GM12864 (cell line): ENCODE data around the gene SVOP.

Experiments
- DNase-seq: peaks from one replicate; pipeline ENCODE4 v3.0.0-alpha.2; 2011; ENCODE audit warnings: low read depth
- H3K4me3 ChIP-seq: 2 replicates; pipeline ENCODE4 v1.5.1; 2011; ENCODE audit warnings: mild to moderate bottlenecking, low read depth, low read length, control low read depth
- TF ChIP-seq, protein P1 (sequence below): IDR thresholded peaks from 2 replicates; pipeline ENCODE4 v1.5.1; 2011; ENCODE audit warnings: low read depth, mild to moderate bottlenecking, moderate library complexity, low read length, control low read depth, inconsistent platforms; ENCODE audit errors: missing control alignments

The SVOP gene

DNA sequence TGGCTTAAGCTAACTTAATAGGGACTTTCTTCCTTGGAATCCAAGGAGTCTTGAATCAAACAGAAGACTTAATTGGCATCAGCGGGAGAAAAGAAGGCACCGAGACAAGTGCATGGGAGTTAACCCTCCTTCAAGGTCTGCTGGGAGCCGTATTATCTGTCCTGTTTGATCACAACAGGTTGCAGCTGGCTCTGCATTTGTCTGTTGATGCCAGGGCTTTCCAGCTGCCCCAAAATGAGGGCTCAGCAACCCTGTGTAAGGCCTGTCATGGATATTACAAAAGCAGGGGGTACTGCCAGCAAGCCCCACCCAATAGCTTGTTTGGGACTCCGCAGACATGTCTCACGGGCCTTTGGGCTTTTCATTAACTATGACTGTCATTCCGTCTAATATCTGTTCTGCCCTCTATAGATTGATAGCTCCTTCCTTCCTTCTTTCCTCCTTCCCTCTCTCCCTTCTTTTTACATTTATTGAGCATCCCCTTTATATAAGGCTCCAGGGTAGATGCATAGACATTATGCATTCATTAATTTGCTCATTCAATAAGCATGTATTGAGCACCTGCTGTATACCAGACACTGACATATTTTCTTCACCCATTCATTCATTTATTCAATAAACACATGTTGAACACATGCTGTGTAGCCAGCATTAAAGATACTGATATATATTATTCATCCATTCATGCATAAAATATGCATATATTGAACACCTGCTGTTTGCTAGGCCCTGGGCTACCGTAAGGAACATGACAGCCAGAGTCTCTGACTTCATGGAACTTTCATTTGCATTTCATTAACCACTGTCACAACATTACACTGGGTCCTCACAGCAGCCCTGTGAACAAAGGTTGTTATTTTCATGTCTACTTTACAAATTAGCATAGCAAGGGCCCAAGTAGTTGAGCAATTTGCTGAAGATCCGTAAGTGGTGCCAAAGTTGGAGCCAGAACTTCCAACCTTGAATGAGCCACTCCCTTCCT lies 56.2 kb downstream of the SVOP start:
- DNase-seq: no peak
- no peak overlapping the region for H3K4me3 ChIP-seq
- TF ChIP-seq, protein P1, sequence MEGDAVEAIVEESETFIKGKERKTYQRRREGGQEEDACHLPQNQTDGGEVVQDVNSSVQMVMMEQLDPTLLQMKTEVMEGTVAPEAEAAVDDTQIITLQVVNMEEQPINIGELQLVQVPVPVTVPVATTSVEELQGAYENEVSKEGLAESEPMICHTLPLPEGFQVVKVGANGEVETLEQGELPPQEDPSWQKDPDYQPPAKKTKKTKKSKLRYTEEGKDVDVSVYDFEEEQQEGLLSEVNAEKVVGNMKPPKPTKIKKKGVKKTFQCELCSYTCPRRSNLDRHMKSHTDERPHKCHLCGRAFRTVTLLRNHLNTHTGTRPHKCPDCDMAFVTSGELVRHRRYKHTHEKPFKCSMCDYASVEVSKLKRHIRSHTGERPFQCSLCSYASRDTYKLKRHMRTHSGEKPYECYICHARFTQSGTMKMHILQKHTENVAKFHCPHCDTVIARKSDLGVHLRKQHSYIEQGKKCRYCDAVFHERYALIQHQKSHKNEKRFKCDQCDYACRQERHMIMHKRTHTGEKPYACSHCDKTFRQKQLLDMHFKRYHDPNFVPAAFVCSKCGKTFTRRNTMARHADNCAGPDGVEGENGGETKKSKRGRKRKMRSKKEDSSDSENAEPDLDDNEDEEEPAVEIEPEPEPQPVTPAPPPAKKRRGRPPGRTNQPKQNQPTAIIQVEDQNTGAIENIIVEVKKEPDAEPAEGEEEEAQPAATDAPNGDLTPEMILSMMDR: no peak

DNA sequence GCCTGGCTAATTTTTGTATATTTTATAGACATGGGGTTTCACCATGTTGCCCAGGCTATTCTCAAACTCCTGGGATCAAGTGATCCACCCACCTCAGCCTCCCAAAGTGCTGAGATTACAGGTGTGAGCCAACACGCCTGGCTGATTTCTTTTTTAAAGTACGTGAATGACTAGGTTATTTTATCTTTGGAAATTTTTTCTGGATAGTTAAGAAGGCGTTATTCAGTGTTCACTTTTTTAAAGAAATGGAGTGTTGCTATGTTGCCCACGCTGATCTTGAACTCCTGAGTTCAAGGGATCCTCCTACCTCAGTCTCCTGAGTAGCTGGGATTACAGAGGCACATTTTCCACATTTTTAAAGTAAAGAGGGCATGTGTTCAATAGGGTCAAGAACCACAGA lies 58.6 kb downstream of the SVOP start:
- DNase-seq: no peak
- TF ChIP-seq, protein P1: no peak
- no peak overlapping the region for H3K4me3 ChIP-seq

DNA sequence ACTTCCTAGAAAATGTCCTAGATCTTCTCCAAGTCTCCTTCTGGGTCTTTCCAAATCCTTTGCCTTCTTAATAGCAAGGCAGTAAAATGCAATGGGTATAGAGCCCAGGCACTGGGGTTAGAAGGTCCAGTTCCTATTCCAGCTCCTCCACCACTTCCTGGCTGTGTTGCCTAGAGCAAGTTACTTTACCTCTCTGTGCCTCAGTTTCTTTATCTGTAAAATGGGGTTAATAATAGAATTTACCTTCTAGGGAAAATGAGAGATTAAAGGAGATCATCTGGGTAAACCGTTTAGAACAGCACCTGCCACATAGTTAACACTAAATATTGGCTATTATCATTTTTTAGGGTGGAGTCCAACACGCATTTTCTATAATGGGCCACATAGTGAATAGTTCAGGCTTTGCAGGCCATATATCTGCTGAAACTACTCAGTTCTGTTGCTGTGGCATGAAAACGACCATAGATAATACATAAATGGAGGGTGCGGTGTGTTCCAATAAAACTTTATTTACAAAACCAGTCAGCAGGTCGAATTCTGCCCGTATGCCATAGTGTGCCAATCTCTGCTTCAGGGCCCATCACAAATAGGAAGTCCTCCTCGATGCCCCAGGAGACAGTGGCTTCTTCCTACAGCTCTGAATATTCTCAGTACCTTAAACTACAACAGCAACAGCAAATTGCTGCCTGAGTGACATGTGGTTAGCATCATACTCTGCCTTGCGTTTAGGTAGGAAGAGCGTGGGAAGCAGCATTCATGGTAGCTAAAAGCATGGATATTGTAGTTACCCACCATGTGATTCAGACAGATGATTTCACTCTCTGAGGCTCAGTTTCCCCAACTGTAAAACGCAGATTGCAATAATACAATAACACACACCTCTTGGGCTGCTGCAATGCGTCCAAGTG lies 60.9 kb downstream of the SVOP start:
- DNase-seq: no peak
- no peak overlapping the region for H3K4me3 ChIP-seq
- TF ChIP-seq, protein P1: no peak

DNA sequence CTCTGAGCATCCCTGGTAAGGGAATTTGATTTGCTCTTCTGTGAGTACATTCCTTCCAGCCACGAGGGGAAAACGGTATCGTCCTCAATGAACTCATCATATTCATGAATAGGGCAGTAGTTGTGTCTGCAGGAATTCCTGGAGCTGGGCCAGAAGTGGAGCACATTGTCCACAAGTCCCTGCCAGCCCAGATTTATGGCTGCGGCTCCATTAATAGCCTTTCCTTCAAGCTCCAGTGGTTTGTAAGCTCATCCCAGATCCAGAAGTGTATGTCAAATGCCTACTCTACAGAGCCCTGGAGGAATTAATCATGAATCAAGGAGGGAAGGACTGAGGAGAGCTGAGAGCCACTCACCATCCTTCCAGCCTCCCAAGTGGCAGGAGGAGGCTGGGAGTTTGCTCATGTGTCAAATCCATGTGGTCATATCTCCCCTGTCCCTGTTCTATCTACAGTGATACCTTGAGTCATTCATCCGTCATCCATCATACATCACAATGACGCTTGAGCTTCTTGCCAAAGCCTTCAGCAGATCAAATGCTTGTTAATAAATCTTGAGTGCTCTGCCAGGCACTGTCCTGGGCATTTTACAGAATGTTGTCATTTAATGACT lies 65.5 kb downstream of the SVOP start:
- no peak overlapping the region for H3K4me3 ChIP-seq
- TF ChIP-seq, protein P1: no peak
- no peak for DNase-seq

DNA sequence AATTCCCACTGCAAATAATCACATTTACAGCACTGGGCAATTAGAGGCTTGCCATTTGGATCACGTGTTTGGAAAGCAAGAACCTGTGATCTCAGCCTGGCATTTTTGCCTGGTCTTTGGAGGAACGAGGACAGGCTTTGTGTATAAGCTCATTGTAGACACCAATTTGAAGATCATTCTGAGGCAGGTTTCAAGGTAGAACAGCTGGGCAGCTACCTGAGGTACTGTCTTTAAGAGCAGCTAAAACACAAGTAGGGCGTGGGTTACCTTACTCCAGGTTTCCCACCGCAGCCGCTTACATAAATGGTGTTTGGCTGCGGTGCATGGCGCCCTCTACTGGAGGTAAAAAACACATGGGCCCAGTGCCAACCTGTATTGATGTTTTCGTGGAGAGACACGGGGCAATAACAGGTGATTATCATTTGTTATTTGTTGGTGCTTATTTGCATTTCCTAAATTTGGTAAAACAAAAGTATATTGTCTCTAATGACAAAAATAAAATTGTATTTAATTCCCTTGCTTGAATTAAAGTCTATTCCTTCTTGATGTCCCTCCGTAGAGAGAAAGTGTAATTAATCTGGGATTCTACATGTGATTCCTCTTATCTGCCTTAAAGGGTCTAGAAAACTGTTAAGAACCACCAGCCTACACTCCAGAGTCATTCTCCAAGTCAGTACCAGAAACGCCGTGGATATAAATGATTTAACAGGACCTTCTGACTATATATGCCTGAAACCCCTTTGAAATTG lies 69.7 kb downstream of the SVOP start:
- TF ChIP-seq, protein P1: peak; percentile 80
- H3K4me3 ChIP-seq: no peak overlapping the region
- peak; percentile 50 for DNase-seq

DNA sequence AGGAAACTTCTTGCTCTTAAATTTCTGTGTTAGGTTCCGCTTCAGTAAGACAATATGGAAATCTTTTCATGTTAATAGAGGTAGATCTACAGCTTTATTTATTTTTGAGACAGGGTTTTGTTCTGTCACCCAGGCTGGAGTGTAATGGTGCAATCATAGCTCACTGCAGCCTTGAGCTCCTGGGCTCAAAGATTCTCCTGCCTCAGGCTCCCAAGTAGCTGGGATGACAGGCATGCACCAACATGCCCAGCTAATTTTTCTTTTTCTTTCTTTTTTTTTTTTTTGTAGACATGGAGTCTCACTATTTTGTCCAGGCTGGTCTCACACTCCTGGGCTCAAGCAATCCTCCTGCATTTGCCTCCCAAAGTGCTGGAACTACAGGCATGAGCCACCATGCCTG lies 70.9 kb downstream of the SVOP start:
- H3K4me3 ChIP-seq: no peak overlapping the region
- no peak for DNase-seq
- TF ChIP-seq, protein P1: no peak
